GM12878 (cell line): ENCODE data around the gene DBI.

Experiments
- SUZ12 ChIP-seq: fragments of 200-600 bp; sonication (generic); IDR thresholded peaks from one replicate; pipeline ENCODE4 v1.6.1; 2018; ENCODE audit warnings: antibody characterized with exemption, mild to moderate bottlenecking; ENCODE audit not compliant: unreplicated experiment
- ZNF274 ChIP-seq: IDR thresholded peaks from one replicate; pipeline ENCODE4 v1.8.0; 2011; ENCODE audit not compliant: insufficient read length, insufficient read depth

- TF ChIP-seq ZNF274 (no peak), SUZ12 (no peak)
Observed at GRCh38 chr2:119372778-119373568, 6.2 kb downstream of the DBI start.
